ENCODE measurements around the gene NADK2.
"Not testable (repeated sequence)": the region's sequence is repeated elsewhere in the genome, so short reads cannot be mapped to it uniquely, and the experiment has no call there.

NADK2 gene

GRCh38 chr5:36200513-36200912, 41.2 kb downstream of the NADK2 start:
- no peak for TF ChIP-seq ZNF384 (IDR thresholded peaks at IDR 0.05)
- TF ChIP-seq LEF1 (IDR thresholded peaks at IDR 0.05; ENCODE audit: borderline replicate concordance): no peak
- TF ChIP-seq FOXK2 (IDR thresholded peaks at IDR 0.05): no peak
- no peak for TF ChIP-seq PKNOX1 (IDR thresholded peaks at IDR 0.05)
- no peak for TF ChIP-seq SUZ12 (IDR thresholded peaks at IDR 0.05)
- no peak for TF ChIP-seq SP1 (IDR thresholded peaks at IDR 0.05)
- TF ChIP-seq ARNT (IDR thresholded peaks at IDR 0.05): no peak
- no peak for TF ChIP-seq ELF4 (IDR thresholded peaks at IDR 0.05)
- no peak for TF ChIP-seq HDGF (IDR thresholded peaks at IDR 0.05; ENCODE audit: borderline replicate concordance)
- no peak for TF ChIP-seq FOXM1 (IDR thresholded peaks at IDR 0.05; ENCODE audit: borderline replicate concordance)
- TF ChIP-seq NFRKB (IDR thresholded peaks at IDR 0.05): no peak
- no peak for TF ChIP-seq L3MBTL2 (conservative IDR thresholded peaks at IDR 0.05)
- no peak for TF ChIP-seq BHLHE40 (IDR thresholded peaks at IDR 0.05; ENCODE audit: borderline replicate concordance)
- TF ChIP-seq TARDBP (IDR thresholded peaks at IDR 0.05): no peak
- TF ChIP-seq FOXA1 (IDR thresholded peaks at IDR 0.05): no peak
- TF ChIP-seq CTBP1 (IDR thresholded peaks at IDR 0.05; ENCODE audit: borderline replicate concordance): no peak
- no peak for DNase-seq (ENCODE audit: extremely low spot score)
- ChIA-PET POLR2A (no interaction called here), CTCF (interaction anchor here (0.5 kb wide), 1 partner anchor 259 kb away, joined by 3 read pairs; no protein-coding TSS in a partner anchor)

- TF ChIP-seq FOXK2 (IDR thresholded peaks at IDR 0.05): no peak
- TF ChIP-seq PKNOX1 (IDR thresholded peaks at IDR 0.05): no peak
- TF ChIP-seq ZNF384 (IDR thresholded peaks at IDR 0.05): no peak
- TF ChIP-seq ARNT (IDR thresholded peaks at IDR 0.05): no peak
- TF ChIP-seq SUZ12 (IDR thresholded peaks at IDR 0.05): no peak
- no peak for TF ChIP-seq TARDBP (IDR thresholded peaks at IDR 0.05)
- no peak for TF ChIP-seq NFRKB (IDR thresholded peaks at IDR 0.05)
- no peak for TF ChIP-seq FOXA1 (IDR thresholded peaks at IDR 0.05)
- no peak for TF ChIP-seq L3MBTL2 (conservative IDR thresholded peaks at IDR 0.05)
- no peak for TF ChIP-seq SP1 (IDR thresholded peaks at IDR 0.05)
- TF ChIP-seq LEF1 (IDR thresholded peaks at IDR 0.05; ENCODE audit: borderline replicate concordance): no peak
- TF ChIP-seq HDGF (IDR thresholded peaks at IDR 0.05; ENCODE audit: borderline replicate concordance): no peak
- TF ChIP-seq ELF4 (IDR thresholded peaks at IDR 0.05): no peak
- no peak for TF ChIP-seq CTBP1 (IDR thresholded peaks at IDR 0.05; ENCODE audit: borderline replicate concordance)
- TF ChIP-seq BHLHE40 (IDR thresholded peaks at IDR 0.05; ENCODE audit: borderline replicate concordance): no peak
- CTCF ChIA-PET: no interaction called here
- POLR2A ChIA-PET: no interaction called here
- DNase-seq (ENCODE audit: extremely low spot score): no peak
These were observed 42.1 kb downstream of the NADK2 start for GRCh38 chr5:36199620-36200019.

- CTCF ChIA-PET: interaction anchor here (1.2 kb wide), 1 partner anchor 21 kb away, joined by 3 read pairs; no protein-coding TSS in a partner anchor
- DNase-seq (ENCODE audit: extremely low spot score); POLR2A ChIA-PET: not testable (repeated sequence)
These were observed 42.9 kb downstream of the NADK2 start for GRCh38 chr5:36198783-36199182.

- ChIA-PET POLR2A (no interaction called here), CTCF (interaction anchor here (1.2 kb wide), 1 partner anchor 20 kb away, joined by 3 read pairs; no protein-coding TSS in a partner anchor)
- no peak for TF ChIP-seq ELF4 (IDR thresholded peaks at IDR 0.05)
- TF ChIP-seq FOXA1 (IDR thresholded peaks at IDR 0.05): no peak
- TF ChIP-seq NFRKB (IDR thresholded peaks at IDR 0.05): no peak
- TF ChIP-seq SP1 (IDR thresholded peaks at IDR 0.05): no peak
- DNase-seq (ENCODE audit: extremely low spot score): no peak
These were observed 43.4 kb downstream of the NADK2 start for GRCh38 chr5:36198281-36198680.

- CTCF ChIA-PET: interaction anchor here (0.7 kb wide), 1 partner anchor 11 kb away, joined by 3 read pairs; no protein-coding TSS in a partner anchor
These were observed 48.0 kb downstream of the NADK2 start for GRCh38 chr5:36193746-36194145.

GRCh38 chr5:36184408-36184807, 57.3 kb downstream of the NADK2 start:
- CTCF ChIA-PET; POLR2A ChIA-PET; DNase-seq (ENCODE audit: extremely low spot score): not testable (repeated sequence)

More at GRCh38 chr5:36193746-36194145, 48.0 kb downstream of the NADK2 start:
- TF ChIP-seq FOXM1 (IDR thresholded peaks at IDR 0.05; ENCODE audit: borderline replicate concordance): no peak
- no peak for TF ChIP-seq ELF4 (IDR thresholded peaks at IDR 0.05)
- no peak for TF ChIP-seq HDGF (IDR thresholded peaks at IDR 0.05; ENCODE audit: borderline replicate concordance)
- no peak for TF ChIP-seq NFRKB (IDR thresholded peaks at IDR 0.05)
- TF ChIP-seq BHLHE40 (IDR thresholded peaks at IDR 0.05; ENCODE audit: borderline replicate concordance): no peak
- TF ChIP-seq ARNT (IDR thresholded peaks at IDR 0.05): no peak
- TF ChIP-seq PKNOX1 (IDR thresholded peaks at IDR 0.05): no peak
- no peak for TF ChIP-seq L3MBTL2 (conservative IDR thresholded peaks at IDR 0.05)
- no peak for TF ChIP-seq SUZ12 (IDR thresholded peaks at IDR 0.05)
- no peak for TF ChIP-seq LEF1 (IDR thresholded peaks at IDR 0.05; ENCODE audit: borderline replicate concordance)
- no peak for TF ChIP-seq CTBP1 (IDR thresholded peaks at IDR 0.05; ENCODE audit: borderline replicate concordance)
- TF ChIP-seq ZNF384 (IDR thresholded peaks at IDR 0.05): no peak
- no peak for TF ChIP-seq TARDBP (IDR thresholded peaks at IDR 0.05)
- TF ChIP-seq FOXK2 (IDR thresholded peaks at IDR 0.05): no peak
- TF ChIP-seq FOXA1 (IDR thresholded peaks at IDR 0.05): no peak
- no peak for TF ChIP-seq SP1 (IDR thresholded peaks at IDR 0.05)
- POLR2A ChIA-PET: no interaction called here
- no peak for DNase-seq (ENCODE audit: extremely low spot score)

GRCh38 chr5:36181774-36182173, 60.0 kb downstream of the NADK2 start:
- POLR2A ChIA-PET: no interaction called here

More at GRCh38 chr5:36181774-36182173, 60.0 kb downstream of the NADK2 start:
- no peak for TF ChIP-seq ARNT (IDR thresholded peaks at IDR 0.05)
- no peak for TF ChIP-seq LEF1 (IDR thresholded peaks at IDR 0.05; ENCODE audit: borderline replicate concordance)
- TF ChIP-seq PKNOX1 (IDR thresholded peaks at IDR 0.05): no peak
- no peak for TF ChIP-seq TARDBP (IDR thresholded peaks at IDR 0.05)
- TF ChIP-seq HDGF (IDR thresholded peaks at IDR 0.05; ENCODE audit: borderline replicate concordance): no peak
- TF ChIP-seq SUZ12 (IDR thresholded peaks at IDR 0.05): no peak
- TF ChIP-seq SP1 (IDR thresholded peaks at IDR 0.05): no peak
- TF ChIP-seq NFRKB (IDR thresholded peaks at IDR 0.05): no peak
- no peak for TF ChIP-seq FOXM1 (IDR thresholded peaks at IDR 0.05; ENCODE audit: borderline replicate concordance)
- TF ChIP-seq CTBP1 (IDR thresholded peaks at IDR 0.05; ENCODE audit: borderline replicate concordance): no peak
- no peak for TF ChIP-seq ZNF384 (IDR thresholded peaks at IDR 0.05)
- no peak for TF ChIP-seq FOXK2 (IDR thresholded peaks at IDR 0.05)
- TF ChIP-seq L3MBTL2 (conservative IDR thresholded peaks at IDR 0.05): no peak
- no peak for TF ChIP-seq ELF4 (IDR thresholded peaks at IDR 0.05)
- no peak for TF ChIP-seq FOXA1 (IDR thresholded peaks at IDR 0.05)
- TF ChIP-seq BHLHE40 (IDR thresholded peaks at IDR 0.05; ENCODE audit: borderline replicate concordance): no peak
- CTCF ChIA-PET: no interaction called here
- no peak for DNase-seq (ENCODE audit: extremely low spot score)
